GM12864 (cell line): ENCODE measurements around the gene FAHD1.

Experiments
- DNase-seq: peaks from one replicate; pipeline ENCODE4 v3.0.0-alpha.2; 2011; ENCODE audit warnings: low read depth
- H3K4me3 ChIP-seq: 2 replicates; pipeline ENCODE4 v1.5.1; 2011; ENCODE audit warnings: mild to moderate bottlenecking, low read depth, low read length, control low read depth
- CTCF ChIP-seq: IDR thresholded peaks from 2 replicates; pipeline ENCODE4 v1.5.1; 2011; ENCODE audit warnings: low read depth, mild to moderate bottlenecking, moderate library complexity, low read length, control low read depth, inconsistent platforms; ENCODE audit errors: missing control alignments

FAHD1 gene

DNA sequence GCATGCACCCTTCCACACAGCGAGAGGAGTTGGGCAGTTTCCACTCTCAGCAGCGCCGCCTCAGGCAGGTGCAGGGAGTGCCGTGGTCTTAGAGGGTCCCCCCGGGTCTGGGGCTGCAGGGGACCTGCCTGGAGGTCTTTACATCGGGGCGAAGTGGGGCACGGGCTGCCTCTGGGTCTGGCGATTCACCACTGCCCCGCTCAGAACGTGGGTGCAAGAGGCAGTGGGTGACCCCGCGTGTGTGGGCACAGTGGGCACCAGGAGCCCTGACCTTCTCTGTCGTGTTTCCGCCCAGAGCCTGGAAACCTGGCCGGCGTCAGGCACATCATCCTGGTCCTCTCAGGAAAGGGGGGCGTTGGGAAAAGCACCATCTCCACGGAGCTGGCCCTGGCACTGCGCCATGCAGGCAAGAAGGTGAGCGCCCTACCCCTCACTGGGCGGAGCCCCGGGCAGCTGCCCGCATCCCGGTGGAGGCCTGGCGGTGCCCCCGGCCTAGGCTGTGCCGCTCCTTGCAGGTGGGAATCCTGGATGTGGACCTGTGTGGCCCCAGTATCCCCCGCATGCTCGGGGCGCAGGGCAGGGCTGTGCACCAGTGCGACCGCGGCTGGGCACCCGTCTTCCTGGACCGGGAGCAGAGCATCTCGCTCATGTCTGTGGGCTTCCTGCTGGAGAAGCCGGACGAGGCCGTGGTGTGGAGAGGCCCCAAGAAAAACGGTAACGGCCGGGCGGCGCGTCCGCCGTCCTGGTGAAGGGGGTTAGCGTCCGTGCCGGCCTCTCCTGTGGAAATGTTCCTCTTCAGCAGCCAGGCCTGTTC is 40.6 kb upstream of the FAHD1 start:
- no peak overlapping the region for H3K4me3 ChIP-seq
- no peak for TF ChIP-seq CTCF
- no peak for DNase-seq

DNA sequence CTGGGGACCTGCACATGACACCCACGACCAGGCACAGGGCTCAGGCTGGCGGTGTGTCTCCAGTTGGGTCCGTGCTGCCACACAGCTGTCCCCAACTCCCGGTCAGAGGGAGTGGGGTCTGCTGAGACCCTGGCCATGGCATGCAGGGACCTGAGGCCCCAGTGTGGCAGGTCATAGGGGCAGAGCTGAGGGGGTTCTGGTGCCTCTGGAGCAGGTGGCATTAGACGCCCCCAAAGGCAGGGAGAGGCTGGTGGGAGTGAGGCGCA is 40.0 kb upstream of the FAHD1 start:
- no peak for DNase-seq
- no peak overlapping the region for H3K4me3 ChIP-seq
- TF ChIP-seq CTCF, result no peak

DNA sequence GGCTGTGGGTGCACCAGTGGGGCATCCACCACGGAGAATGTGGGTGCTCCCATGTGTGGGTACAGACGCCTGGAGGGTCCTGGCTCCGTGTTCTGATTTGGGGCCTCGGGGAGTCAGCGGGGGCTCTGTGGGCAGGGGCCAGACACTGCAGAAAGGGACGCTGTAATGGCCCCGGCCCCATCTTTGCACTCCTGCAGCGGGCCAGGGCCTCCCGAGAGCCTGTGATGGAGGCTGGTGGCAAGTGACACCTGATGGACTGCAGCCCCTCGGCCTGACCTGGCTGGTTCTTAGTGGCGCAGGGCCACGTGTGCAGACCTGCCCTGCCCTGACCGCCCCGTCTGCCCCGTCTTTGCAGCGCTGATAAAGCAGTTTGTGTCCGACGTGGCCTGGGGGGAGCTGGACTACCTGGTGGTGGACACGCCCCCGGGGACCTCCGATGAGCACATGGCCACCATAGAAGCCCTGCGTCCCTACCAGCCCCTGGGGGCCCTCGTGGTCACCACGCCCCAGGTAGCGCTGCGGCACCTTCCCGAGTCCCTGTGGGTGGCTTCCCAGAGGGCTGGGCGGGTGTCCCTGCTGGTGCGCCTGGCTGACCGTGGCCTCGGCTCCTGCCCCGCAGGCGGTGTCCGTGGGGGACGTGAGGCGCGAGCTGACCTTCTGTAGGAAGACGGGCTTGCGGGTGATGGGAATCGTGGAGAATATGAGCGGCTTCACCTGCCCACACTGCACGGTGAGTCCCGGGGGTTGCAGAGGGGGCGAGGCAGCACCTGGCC is 39.5 kb upstream of the FAHD1 start:
- no peak for DNase-seq
- no peak for TF ChIP-seq CTCF
- H3K4me3 ChIP-seq, result no peak overlapping the region

DNA sequence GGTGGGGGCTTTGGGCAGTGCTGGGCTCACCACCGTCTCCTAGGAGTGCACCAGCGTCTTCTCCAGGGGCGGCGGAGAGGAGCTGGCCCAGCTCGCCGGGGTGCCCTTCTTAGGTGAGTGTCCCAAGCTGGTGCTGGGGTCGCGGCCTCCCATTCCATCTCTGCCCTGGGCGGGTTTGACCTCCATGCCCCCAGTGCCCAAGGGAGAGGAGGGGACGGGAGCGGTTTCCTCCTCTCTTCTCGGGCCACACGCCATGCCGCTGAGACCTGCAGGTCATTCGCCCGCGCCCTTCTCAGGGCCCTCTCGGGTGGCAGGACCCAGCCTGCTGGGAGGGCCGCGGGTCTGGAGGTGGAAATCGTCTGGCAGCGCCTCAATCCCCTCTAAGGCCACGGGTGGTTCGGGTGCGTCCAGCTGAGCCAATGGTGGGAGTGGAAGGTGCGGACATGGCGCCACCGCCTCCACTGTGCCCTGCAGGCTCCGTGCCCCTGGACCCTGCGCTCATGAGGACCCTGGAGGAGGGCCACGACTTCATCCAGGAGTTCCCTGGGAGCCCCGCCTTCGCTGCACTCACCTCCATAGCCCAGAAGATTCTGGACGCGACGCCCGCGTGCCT is 38.8 kb upstream of the FAHD1 start:
- no peak for DNase-seq
- no peak overlapping the region for H3K4me3 ChIP-seq
- no peak for TF ChIP-seq CTCF

GRCh38 chr16:1788708-1789100 is 38.3 kb upstream of the FAHD1 start:
- H3K4me3 ChIP-seq, result no peak overlapping the region
- no peak for DNase-seq
- TF ChIP-seq CTCF, result no peak

GRCh38 chr16:1789643-1790045 is 37.4 kb upstream of the FAHD1 start:
- no peak for TF ChIP-seq CTCF
- no peak overlapping the region for H3K4me3 ChIP-seq
- DNase-seq, result no peak
